Measurements from ENCODE around the gene HIRIP3.
"Not testable (repeated sequence)": the region's sequence is repeated elsewhere in the genome, so short reads cannot be mapped to it uniquely, and the experiment has no call there.

Gene HIRIP3

DNA sequence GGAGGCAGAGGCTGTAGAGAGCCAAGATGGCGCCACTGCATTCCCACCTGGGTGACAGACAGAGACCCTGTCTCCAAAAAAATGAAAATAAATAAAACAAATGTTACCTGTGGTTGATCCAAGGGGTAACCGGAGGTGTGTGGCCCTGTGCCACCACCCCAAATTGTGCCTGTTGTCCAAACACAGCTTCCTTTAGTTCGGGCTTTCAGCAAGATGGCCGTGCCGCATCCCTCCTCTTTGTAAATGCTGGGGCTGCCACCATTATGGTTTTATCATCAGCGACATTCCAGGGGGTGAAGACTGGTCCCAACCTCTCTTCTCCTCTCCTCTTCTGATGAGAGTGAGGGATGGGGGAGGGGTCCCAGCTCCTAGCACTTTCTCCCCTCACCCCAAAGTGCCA lies 27.5 kb upstream of the HIRIP3 start, which contains the start of gene C16orf92:
Gene C16orf92, plus strand, starts transcription at position 312 of the 400 bp plus-strand sequence. CDS start 143 bp downstream, outside the sequence.
- Histone ChIP-seq H3K23ac (ENCODE audit: low read length in 2 of 2) (no peak within 1 kb of the TSS), H3K4me2 (ENCODE audit: low read length, poor library complexity, severe bottlenecking) (no peak within 1 kb of the TSS), H2BK15ac (ENCODE audit: low read depth, poor library complexity, severe bottlenecking) (no peak within 1 kb of the TSS), H3K9ac (ENCODE audit: low read length) (no peak within 1 kb of the TSS), H3K18ac (ENCODE audit: low read depth in 1 of 2, low read length in 2 of 2) (no peak within 1 kb of the TSS), H4K8ac (ENCODE audit: low read length) (no peak within 1 kb of the TSS), H3K27ac (ENCODE audit: low read length, poor library complexity, severe bottlenecking) (no peak within 1 kb of the TSS), H2AK5ac (ENCODE audit: low read length, severe bottlenecking) (no peak within 1 kb of the TSS), H3K79me1 (replicated peaks; ENCODE audit: low read length, poor library complexity, severe bottlenecking) (no peaks in the 10 kb centered on the region), H4K91ac (ENCODE audit: low read length) (no peak within 1 kb of the TSS), H3K36me3 (ENCODE audit: control insufficient read depth in 1 of 2, insufficient read depth in 2 of 2, low read depth in 1 of 2, low read length in 2 of 2) (no peaks in the 10 kb centered on the region), H3K14ac (ENCODE audit: low read length in 2 of 2) (no peak within 1 kb of the TSS), H3K4ac (ENCODE audit: low read depth in 1 of 2, low read length in 2 of 2) (no peak within 1 kb of the TSS), H3K9me3 (ENCODE audit: control insufficient read depth, low read length) (no peaks in the 10 kb centered on the region), H2BK12ac (ENCODE audit: low read length in 2 of 2) (no peak within 1 kb of the TSS), H3K4me3 (ENCODE audit: insufficient read depth in 1 of 2, low read depth in 1 of 2, low read length in 2 of 2) (no peak within 1 kb of the TSS), H2BK5ac (ENCODE audit: low read depth, low read length, poor library complexity, severe bottlenecking) (no peak within 1 kb of the TSS), H3K4me1 (ENCODE audit: control insufficient read depth, insufficient read depth, low read depth, low read length) (peaks cover 13% of the 10 kb centered on the region), H3K27me3 (ENCODE audit: control insufficient read depth in 1 of 2, insufficient read depth in 1 of 2, low read length in 2 of 2) (peaks cover 32 to 68% of the 10 kb centered on the region in 2 experiments), H2AFZ (ENCODE audit: low read depth, low read length) (no peak within 1 kb of the TSS), H2BK120ac (ENCODE audit: low read depth, low read length) (no peak within 1 kb of the TSS)
- DNase-seq, result no peak
- WGBS, result 88% methylated on average over 3 of the region's 6 CpGs

DNA sequence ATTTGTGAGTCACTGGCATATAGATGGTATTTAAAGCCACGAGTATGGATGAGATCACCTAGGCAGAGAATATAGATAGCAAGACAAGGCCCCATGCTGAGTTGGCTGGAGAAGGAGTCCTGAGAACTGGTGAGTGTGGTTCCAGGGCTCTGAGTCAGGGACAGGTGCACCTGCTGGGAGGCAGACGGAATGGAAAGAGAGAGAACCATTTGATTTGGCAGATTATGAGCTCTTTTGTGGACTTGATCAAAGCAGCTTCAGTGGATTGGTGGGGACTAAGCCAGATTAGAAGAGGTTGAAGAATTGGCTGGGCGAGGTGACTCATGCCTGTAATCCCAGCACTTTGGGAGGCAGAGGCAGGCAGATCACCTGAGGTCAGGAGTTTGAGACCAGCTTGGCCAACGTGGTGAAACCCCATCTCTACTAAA lies 23.3 kb upstream of the HIRIP3 start:
- Histone ChIP-seq H3K18ac (ENCODE audit: low read depth in 1 of 2, low read length in 2 of 2) (no peak overlapping the region), H4K8ac (ENCODE audit: low read length) (no peak overlapping the region), H3K4ac (ENCODE audit: low read depth in 1 of 2, low read length in 2 of 2) (no peak overlapping the region), H3K14ac (ENCODE audit: low read length in 2 of 2) (no peak overlapping the region), H3K9me3 (ENCODE audit: control insufficient read depth, low read length) (no peaks in the 10 kb centered on the region), H3K27ac (ENCODE audit: low read length, poor library complexity, severe bottlenecking) (no peak overlapping the region), H2BK5ac (ENCODE audit: low read depth, low read length, poor library complexity, severe bottlenecking) (no peak overlapping the region), H3K23ac (ENCODE audit: low read length in 2 of 2) (no peak overlapping the region), H2BK120ac (ENCODE audit: low read depth, low read length) (no peak overlapping the region), H3K36me3 (ENCODE audit: control insufficient read depth in 1 of 2, insufficient read depth in 2 of 2, low read depth in 1 of 2, low read length in 2 of 2) (no peaks in the 10 kb centered on the region), H3K27me3 (ENCODE audit: control insufficient read depth in 1 of 2, insufficient read depth in 1 of 2, low read length in 2 of 2) (peaks cover 5 to 34% of the 10 kb centered on the region in 2 experiments), H4K91ac (ENCODE audit: low read length) (no peak overlapping the region), H2AFZ (ENCODE audit: low read depth, low read length) (no peak overlapping the region), H2BK12ac (ENCODE audit: low read length in 2 of 2) (no peak overlapping the region), H3K9ac (ENCODE audit: low read length) (no peak overlapping the region), H3K4me1 (ENCODE audit: control insufficient read depth, insufficient read depth, low read depth, low read length) (peaks cover 10% of the 10 kb centered on the region), H3K79me1 (replicated peaks; ENCODE audit: low read length, poor library complexity, severe bottlenecking) (no peaks in the 10 kb centered on the region), H3K4me2 (ENCODE audit: low read length, poor library complexity, severe bottlenecking) (no peak overlapping the region), H2BK15ac (ENCODE audit: low read depth, poor library complexity, severe bottlenecking) (no peak overlapping the region), H3K4me3 (ENCODE audit: insufficient read depth in 1 of 2, low read depth in 1 of 2, low read length in 2 of 2) (no peak overlapping the region), H2AK5ac (ENCODE audit: low read length, severe bottlenecking) (no peak overlapping the region)
- peak; percentile 17 for DNase-seq
- whole genome bisulfite sequencing, result 82% methylated on average over 3 of the region's 4 CpGs

DNA sequence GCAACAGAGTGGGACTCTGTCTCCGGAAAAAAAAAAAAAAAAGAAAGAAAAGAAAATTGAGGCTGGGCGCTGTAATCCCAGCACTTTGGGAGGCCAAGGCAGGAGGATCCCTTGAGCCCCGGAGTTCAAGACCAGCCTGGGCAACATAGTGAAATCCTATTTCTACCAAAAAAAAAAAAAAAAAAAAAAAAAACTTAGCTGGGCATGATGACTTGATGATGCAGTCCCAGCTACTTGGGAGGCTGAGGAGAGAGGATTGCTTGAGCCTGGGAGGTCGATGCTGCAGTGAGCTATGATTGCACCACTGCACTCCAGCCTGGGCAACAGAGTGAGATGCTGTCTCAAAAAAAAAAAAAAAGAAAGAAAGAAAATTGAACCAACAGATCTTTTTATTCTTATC lies 22.5 kb upstream of the HIRIP3 start:
- H3K9me3 ChIP-seq (ENCODE audit: control insufficient read depth, low read length); H3K79me1 ChIP-seq (replicated peaks; ENCODE audit: low read length, poor library complexity, severe bottlenecking); H2BK15ac ChIP-seq (ENCODE audit: low read depth, poor library complexity, severe bottlenecking); H3K23ac ChIP-seq (ENCODE audit: low read length in 2 of 2); H3K27ac ChIP-seq (ENCODE audit: low read length, poor library complexity, severe bottlenecking); H2BK12ac ChIP-seq (ENCODE audit: low read length in 2 of 2); H3K14ac ChIP-seq (ENCODE audit: low read length in 2 of 2); H3K4ac ChIP-seq (ENCODE audit: low read depth in 1 of 2, low read length in 2 of 2); H3K4me2 ChIP-seq (ENCODE audit: low read length, poor library complexity, severe bottlenecking); H2BK5ac ChIP-seq (ENCODE audit: low read depth, low read length, poor library complexity, severe bottlenecking); H4K91ac ChIP-seq (ENCODE audit: low read length); H3K36me3 ChIP-seq (ENCODE audit: control insufficient read depth in 1 of 2, insufficient read depth in 2 of 2, low read depth in 1 of 2, low read length in 2 of 2); H2AFZ ChIP-seq (ENCODE audit: low read depth, low read length); H3K18ac ChIP-seq (ENCODE audit: low read depth in 1 of 2, low read length in 2 of 2); DNase-seq; H3K4me3 ChIP-seq (ENCODE audit: insufficient read depth in 1 of 2, low read depth in 1 of 2, low read length in 2 of 2); H4K8ac ChIP-seq (ENCODE audit: low read length); H2BK120ac ChIP-seq (ENCODE audit: low read depth, low read length); H3K4me1 ChIP-seq (ENCODE audit: control insufficient read depth, insufficient read depth, low read depth, low read length); H3K9ac ChIP-seq (ENCODE audit: low read length); H2AK5ac ChIP-seq (ENCODE audit: low read length, severe bottlenecking): not testable (repeated sequence)
- peaks cover 5 to 26% of the 10 kb centered on the region in 2 experiments for H3K27me3 ChIP-seq (ENCODE audit: control insufficient read depth in 1 of 2, insufficient read depth in 1 of 2, low read length in 2 of 2)
- WGBS, result 100% methylated on average over 2 of the region's 4 CpGs

DNA sequence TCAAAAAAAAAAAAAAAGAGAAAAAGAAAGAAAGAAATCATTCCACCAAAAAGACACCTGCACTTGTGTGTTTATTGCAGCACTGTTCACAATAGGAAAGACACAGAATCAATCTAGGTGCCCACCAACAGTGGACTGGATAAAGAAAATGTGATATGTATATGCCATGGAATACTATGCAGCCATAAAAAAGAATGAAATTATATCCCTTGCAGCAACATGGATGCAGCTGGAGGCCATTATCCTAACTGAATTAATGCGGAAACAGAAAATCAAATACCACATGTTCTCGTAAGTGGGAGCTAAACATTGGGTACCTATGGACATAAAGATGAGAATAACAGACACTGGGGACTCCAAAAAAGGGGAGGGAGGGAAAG lies 21.9 kb upstream of the HIRIP3 start:
- no peak overlapping the region for H2BK120ac ChIP-seq (ENCODE audit: low read depth, low read length)
- WGBS, result 96% methylated on average over 2 of the region's 2 CpGs
- H3K4ac ChIP-seq (ENCODE audit: low read depth in 1 of 2, low read length in 2 of 2), result no peak overlapping the region
- no peak overlapping the region for H3K4me2 ChIP-seq (ENCODE audit: low read length, poor library complexity, severe bottlenecking)
- H3K4me3 ChIP-seq (ENCODE audit: insufficient read depth in 1 of 2, low read depth in 1 of 2, low read length in 2 of 2), result no peak overlapping the region
- H3K36me3 ChIP-seq (ENCODE audit: control insufficient read depth in 1 of 2, insufficient read depth in 2 of 2, low read depth in 1 of 2, low read length in 2 of 2), result no peaks in the 10 kb centered on the region
- H3K27ac ChIP-seq (ENCODE audit: low read length, poor library complexity, severe bottlenecking), result no peak overlapping the region
- H2AK5ac ChIP-seq (ENCODE audit: low read length, severe bottlenecking), result no peak overlapping the region
- H2BK12ac ChIP-seq (ENCODE audit: low read length in 2 of 2), result no peak overlapping the region
- H2BK5ac ChIP-seq (ENCODE audit: low read depth, low read length, poor library complexity, severe bottlenecking), result no peak overlapping the region
- no peak overlapping the region for H2AFZ ChIP-seq (ENCODE audit: low read depth, low read length)
- H4K8ac ChIP-seq (ENCODE audit: low read length), result no peak overlapping the region
- no peaks in the 10 kb centered on the region for H3K79me1 ChIP-seq (replicated peaks; ENCODE audit: low read length, poor library complexity, severe bottlenecking)
- peaks cover 10% of the 10 kb centered on the region for H3K4me1 ChIP-seq (ENCODE audit: control insufficient read depth, insufficient read depth, low read depth, low read length)
- no peak overlapping the region for H3K14ac ChIP-seq (ENCODE audit: low read length in 2 of 2)
- no peak overlapping the region for H3K9ac ChIP-seq (ENCODE audit: low read length)
- DNase-seq, result no peak
- H3K9me3 ChIP-seq (ENCODE audit: control insufficient read depth, low read length), result no peaks in the 10 kb centered on the region
- no peak overlapping the region for H4K91ac ChIP-seq (ENCODE audit: low read length)
- no peak overlapping the region for H2BK15ac ChIP-seq (ENCODE audit: low read depth, poor library complexity, severe bottlenecking)
- H3K27me3 ChIP-seq (ENCODE audit: control insufficient read depth in 1 of 2, insufficient read depth in 1 of 2, low read length in 2 of 2), result peaks cover 6 to 24% of the 10 kb centered on the region in 2 experiments
- no peak overlapping the region for H3K23ac ChIP-seq (ENCODE audit: low read length in 2 of 2)
- H3K18ac ChIP-seq (ENCODE audit: low read depth in 1 of 2, low read length in 2 of 2), result no peak overlapping the region
